ENCODE measurements around the gene CYP2S1.
"Not testable (repeated sequence)": the region's sequence is repeated elsewhere in the genome, so short reads cannot be mapped to it uniquely, and the experiment has no call there.

Gene CYP2S1, protein sequence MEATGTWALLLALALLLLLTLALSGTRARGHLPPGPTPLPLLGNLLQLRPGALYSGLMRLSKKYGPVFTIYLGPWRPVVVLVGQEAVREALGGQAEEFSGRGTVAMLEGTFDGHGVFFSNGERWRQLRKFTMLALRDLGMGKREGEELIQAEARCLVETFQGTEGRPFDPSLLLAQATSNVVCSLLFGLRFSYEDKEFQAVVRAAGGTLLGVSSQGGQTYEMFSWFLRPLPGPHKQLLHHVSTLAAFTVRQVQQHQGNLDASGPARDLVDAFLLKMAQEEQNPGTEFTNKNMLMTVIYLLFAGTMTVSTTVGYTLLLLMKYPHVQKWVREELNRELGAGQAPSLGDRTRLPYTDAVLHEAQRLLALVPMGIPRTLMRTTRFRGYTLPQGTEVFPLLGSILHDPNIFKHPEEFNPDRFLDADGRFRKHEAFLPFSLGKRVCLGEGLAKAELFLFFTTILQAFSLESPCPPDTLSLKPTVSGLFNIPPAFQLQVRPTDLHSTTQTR

GRCh38 chr19:41192574-41193429, at the start of gene CYP2S1:
Gene CYP2S1 (plus strand): TSS chr19:41193219. CDS start chr19:41193265, 46 bp downstream.
- DNase-seq: no peak

GRCh38 chr19:41144403-41144802, 48.6 kb upstream of the CYP2S1 start:
- no peak for DNase-seq

GRCh38 chr19:41149831-41150230, 43.2 kb upstream of the CYP2S1 start:
- DNase-seq: no peak

DNA sequence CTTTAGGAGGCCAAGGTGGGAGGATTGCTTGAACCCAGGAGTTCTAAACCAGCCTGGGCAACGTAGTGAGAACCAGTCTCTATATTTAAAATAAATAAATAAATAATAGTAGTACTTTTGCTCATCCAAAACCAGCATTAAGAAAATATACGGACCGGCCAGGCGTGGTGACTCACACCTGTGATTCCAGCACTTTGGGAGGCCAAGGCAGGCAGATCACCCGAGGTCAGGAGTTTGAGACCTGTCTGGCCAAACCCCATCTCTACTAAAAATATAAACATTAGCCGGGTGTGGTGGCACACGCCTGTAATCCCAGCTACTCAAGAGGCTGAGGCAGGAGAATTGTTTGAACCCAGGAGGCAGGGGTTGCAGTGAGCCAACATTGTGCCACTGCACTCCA, 42.0 kb upstream of the CYP2S1 start:
- not testable (repeated sequence) for DNase-seq

- DNase-seq: no peak
Observed at GRCh38 chr19:41154060-41154459, 39.0 kb upstream of the CYP2S1 start.

DNA sequence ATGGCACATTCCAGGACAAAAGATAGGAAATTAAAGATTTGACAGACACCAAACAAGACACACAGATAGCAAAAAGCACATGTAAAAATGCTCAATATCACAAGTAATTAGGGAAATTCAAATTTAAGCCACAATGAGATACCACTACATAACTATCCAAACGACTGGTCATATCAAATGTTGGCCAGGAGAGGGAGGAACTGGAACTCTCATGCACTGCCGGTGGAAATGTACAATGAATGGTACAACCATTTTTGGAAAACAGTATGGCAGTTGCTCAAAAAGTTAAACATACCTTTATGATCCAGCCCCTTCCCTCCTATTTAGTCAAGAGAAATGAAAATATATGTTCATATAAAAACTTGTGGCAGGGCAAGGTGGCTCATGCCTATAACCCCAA, 36.8 kb upstream of the CYP2S1 start:
- no peak for DNase-seq

GRCh38 chr19:41159881-41160280, 33.1 kb upstream of the CYP2S1 start:
- no peak for DNase-seq

DNA sequence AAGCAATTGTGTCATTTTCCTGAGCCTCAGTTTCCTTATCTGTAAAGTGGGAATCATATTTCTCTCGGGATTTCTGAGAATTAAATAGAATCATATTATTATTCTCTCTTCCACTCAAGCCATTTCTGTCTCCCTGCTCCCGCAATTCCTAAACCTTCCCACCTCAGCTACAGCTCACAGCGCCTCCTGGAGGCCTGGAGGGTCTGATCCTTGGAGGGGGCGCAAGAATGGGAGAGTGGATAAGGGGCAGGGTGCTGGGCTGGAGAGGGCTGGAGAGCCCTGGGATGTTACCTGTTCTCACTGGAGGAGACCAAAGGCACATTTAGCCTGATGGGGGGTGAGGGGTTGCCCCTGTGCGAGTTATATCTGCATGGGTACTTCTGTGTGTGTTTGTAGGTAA, 31.1 kb upstream of the CYP2S1 start:
- no peak for DNase-seq

- no peak for DNase-seq
Observed at GRCh38 chr19:41166944-41167804, 25.8 kb upstream of the CYP2S1 start.

DNA sequence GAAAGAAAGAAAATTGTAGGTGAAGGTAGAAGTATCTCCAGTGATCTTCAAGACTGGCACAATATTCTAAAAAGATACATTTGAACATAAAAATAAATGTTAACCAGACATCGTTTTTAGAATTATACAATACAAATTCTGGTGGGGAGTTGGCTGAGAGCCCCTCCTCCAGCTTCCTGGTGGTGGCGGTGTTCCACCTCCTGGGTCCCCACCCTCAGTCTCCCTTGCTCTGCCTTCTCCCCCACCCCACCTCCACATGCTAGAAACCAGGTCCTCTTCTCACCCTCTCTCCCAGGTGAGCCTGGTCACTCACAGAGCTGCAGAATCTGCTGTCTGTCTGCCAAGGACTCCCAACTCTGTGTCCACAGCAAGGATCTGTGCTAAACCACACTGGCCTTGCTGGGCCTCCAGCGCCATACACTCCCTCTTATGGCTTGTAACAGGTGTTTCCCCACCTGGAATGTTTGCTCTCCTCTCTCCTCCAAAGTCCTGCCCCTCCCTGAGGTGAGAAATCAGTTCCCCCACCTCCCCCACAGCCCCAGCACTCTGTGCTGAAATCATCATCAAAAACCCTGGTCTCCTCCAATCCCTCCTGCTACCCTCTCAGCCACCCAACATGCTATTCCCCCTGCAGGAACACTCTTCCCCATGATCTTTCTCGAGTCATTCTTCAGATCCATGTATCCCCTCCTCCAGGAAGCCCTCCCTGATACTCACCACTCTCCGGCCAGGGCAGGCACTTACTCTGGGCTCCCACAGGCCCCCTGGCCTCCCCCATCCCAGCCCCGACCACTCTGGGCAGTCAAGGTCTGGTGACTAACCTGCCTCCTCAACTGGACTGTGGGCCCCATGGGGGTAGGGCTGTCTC, 20.5 kb upstream of the CYP2S1 start:
- no peak for DNase-seq

GRCh38 chr19:41174297-41174928, 18.6 kb upstream of the CYP2S1 start:
- DNase-seq: no peak

GRCh38 chr19:41175801-41176777, 16.9 kb upstream of the CYP2S1 start:
- no peak for DNase-seq

- not testable (repeated sequence) for DNase-seq
Observed at GRCh38 chr19:41180173-41180572, 12.8 kb upstream of the CYP2S1 start.

DNA sequence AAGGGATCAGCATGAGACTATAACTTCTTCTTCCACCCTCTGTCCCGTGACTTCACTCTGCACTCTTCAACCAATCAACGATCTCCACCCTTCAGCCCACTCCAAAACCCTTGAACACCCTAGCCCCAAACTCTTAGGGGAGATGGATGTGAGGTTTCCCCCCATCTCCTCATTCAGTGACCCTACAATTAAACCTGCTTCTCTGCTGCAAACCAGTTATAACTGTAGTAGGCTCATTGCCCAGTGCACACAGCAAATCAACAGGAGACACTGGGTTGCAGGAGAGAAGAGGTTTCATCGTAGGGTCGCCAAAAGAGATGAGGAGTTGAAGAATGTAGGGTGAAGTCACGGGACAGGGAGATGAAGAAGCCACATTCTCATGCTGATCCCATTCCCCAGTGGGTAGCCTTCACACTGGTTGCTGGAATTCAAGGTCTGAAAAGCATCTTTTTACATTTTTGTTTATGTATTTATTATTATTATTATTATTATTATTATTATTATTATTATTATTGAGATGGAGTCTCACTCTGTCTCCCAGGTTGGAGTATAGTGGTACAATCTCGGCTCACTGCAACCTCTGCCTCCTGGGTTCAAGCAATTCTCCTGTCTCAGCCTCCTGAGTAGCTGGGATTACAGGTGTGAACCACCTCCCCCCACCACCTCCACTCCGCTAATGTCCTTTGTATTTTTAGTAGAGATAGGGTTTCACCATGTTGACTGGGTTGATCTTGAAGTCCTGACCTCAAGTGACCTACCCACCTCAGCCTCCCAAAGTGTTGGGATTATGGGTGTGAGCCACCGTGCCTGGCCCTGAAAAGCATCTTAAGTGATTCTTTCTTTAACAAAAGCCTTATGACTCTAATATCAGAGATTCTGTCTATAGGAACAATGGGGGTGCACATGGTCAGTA, 5.8 kb upstream of the CYP2S1 start:
- no peak for DNase-seq

DNA sequence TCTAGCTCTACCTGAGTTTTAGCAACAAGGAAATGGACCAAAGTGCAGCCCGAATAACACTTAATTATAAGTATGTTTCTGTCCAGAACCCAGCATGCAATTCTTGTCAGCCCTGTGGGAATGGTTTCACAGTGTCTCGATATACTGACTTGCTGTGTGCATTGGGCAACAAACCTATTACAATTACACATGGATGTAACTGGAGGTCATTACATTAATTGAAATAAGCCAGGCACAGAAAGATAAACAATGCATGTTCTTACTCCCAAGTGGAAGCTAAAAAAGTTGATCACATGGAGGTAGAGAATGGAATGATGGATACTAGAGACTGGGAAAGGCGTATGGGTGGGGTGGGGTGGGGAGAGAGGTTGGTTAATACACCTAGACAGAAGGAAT, 5.1 kb upstream of the CYP2S1 start:
- DNase-seq: no peak

- no peak for DNase-seq
Observed at GRCh38 chr19:41189425-41190065, 3.5 kb upstream of the CYP2S1 start.

GRCh38 chr19:41193430-41194156, 574 bp downstream of the CYP2S1 start:
- no peak for DNase-seq

DNA sequence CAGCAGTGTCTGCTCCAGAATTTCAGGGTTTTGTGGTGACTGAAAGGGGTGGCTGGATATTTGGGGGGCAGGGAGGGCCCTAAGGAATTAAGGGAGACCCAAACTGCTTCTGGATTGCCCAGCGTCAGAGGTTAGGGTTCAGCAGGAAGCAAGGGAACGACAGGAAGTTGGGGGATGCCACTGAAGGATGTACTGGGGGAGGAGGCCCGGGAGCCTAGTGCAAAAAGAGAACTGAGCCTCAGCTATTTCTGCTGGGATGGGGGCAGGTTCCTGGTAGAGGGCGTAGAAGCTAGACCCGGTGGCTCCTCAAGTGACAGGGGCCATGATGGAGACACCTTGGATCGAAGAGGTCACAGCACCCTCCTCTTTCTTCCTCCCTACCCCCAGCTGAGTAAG, 1.1 kb downstream of the CYP2S1 start:
- no peak for DNase-seq

Measured in cortex of kidney (tissue), 1 donor.